DOHH2 (cell line): ENCODE data around the gene PKD1.

Experiments
- EZH2phosphoT487 ChIP-seq: fragments of 200-600 bp; sonication (generic); IDR thresholded peaks from 2 replicates; pipeline ENCODE4 v1.6.1; 2017; ENCODE audit warnings: borderline replicate concordance, mild to moderate bottlenecking, antibody characterized with exemption, low read length, moderate library complexity, mixed read lengths
- TF ChIP-seq, protein P1 (sequence below): fragments of 200-600 bp; sonication (generic); IDR thresholded peaks from one replicate; pipeline ENCODE4 v1.5.1; 2014; ENCODE audit warnings: antibody characterized with exemption, mild to moderate bottlenecking, low read depth, low read length; ENCODE audit not compliant: poor library complexity, severe bottlenecking

DNA sequence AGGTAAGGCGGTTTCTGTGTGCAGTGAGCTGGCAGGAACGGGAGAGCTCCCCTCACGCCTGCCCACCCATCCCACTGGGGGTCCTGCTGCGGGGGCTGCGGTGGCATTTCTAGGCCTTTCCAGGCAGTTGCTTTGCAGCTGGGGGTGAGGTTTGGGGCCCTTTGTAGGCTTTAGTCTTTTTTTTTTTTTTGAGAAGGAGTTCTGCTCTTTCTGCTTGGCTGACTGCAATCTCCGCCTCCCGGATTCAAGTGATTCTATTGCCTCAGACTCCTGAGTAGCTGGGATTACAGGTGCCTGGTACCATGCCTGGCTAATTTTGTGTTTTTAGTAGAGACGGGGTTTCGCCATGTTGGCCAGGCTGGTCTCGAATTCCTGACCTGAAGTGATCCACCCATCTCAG lies 76.8 kb downstream of the PKD1 start:
- TF ChIP-seq, protein P1, sequence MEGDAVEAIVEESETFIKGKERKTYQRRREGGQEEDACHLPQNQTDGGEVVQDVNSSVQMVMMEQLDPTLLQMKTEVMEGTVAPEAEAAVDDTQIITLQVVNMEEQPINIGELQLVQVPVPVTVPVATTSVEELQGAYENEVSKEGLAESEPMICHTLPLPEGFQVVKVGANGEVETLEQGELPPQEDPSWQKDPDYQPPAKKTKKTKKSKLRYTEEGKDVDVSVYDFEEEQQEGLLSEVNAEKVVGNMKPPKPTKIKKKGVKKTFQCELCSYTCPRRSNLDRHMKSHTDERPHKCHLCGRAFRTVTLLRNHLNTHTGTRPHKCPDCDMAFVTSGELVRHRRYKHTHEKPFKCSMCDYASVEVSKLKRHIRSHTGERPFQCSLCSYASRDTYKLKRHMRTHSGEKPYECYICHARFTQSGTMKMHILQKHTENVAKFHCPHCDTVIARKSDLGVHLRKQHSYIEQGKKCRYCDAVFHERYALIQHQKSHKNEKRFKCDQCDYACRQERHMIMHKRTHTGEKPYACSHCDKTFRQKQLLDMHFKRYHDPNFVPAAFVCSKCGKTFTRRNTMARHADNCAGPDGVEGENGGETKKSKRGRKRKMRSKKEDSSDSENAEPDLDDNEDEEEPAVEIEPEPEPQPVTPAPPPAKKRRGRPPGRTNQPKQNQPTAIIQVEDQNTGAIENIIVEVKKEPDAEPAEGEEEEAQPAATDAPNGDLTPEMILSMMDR = no peak
- no peak for TF ChIP-seq EZH2phosphoT487
